GM19238 (cell line): Measurements from ENCODE around the gene AMBP.

Experiments
- DNase-seq: peaks from one replicate; pipeline ENCODE4 v3.0.0; 2011; ENCODE audit warnings: low spot score; ENCODE audit not compliant: insufficient read length

AMBP gene

GRCh38 chr9:114112778-114113584 lies 34.9 kb upstream of the AMBP start:
- DNase-seq = no peak

GRCh38 chr9:114112325-114112724 lies 34.2 kb upstream of the AMBP start:
- no peak for DNase-seq

GRCh38 chr9:114110180-114110579 lies 32.1 kb upstream of the AMBP start:
- DNase-seq = no peak

- DNase-seq = no peak
Observed at GRCh38 chr9:114109124-114109523, 31.0 kb upstream of the AMBP start.

GRCh38 chr9:114108016-114108833 lies 30.1 kb upstream of the AMBP start:
- DNase-seq = peak; percentile 57

- no peak for DNase-seq
Observed at GRCh38 chr9:114107286-114108001, 29.3 kb upstream of the AMBP start.

- no peak for DNase-seq
Observed at GRCh38 chr9:114105236-114105635, 27.1 kb upstream of the AMBP start.

- DNase-seq = no peak
Observed at GRCh38 chr9:114102484-114102883, 24.4 kb upstream of the AMBP start.

- no peak for DNase-seq
Observed at GRCh38 chr9:114100536-114100935, 22.4 kb upstream of the AMBP start.

GRCh38 chr9:114099669-114100270 lies 21.7 kb upstream of the AMBP start:
- DNase-seq = no peak

GRCh38 chr9:114098936-114099668 lies 21.0 kb upstream of the AMBP start, which contains the start of gene KIF12:
Gene KIF12, minus strand, starts transcription at chr9:114099292. Its CDS starts 16 bp downstream, at chr9:114099276.
- no peak for DNase-seq

- DNase-seq = no peak
Observed at GRCh38 chr9:114098021-114098935, 20.2 kb upstream of the AMBP start.

GRCh38 chr9:114097613-114098020 lies 19.5 kb upstream of the AMBP start:
- no peak for DNase-seq

- no peak for DNase-seq
Observed at GRCh38 chr9:114096866-114097612, 18.9 kb upstream of the AMBP start.

- DNase-seq = no peak
Observed at GRCh38 chr9:114096041-114096511, 18.0 kb upstream of the AMBP start.

- no peak for DNase-seq
Observed at GRCh38 chr9:114094971-114095370, 16.9 kb upstream of the AMBP start.

GRCh38 chr9:114093761-114094505 lies 15.8 kb upstream of the AMBP start:
- DNase-seq = no peak

GRCh38 chr9:114093031-114093471 lies 15.0 kb upstream of the AMBP start:
- DNase-seq = no peak
